Measurements from ENCODE around the gene PHC2.

Gene PHC2

DNA sequence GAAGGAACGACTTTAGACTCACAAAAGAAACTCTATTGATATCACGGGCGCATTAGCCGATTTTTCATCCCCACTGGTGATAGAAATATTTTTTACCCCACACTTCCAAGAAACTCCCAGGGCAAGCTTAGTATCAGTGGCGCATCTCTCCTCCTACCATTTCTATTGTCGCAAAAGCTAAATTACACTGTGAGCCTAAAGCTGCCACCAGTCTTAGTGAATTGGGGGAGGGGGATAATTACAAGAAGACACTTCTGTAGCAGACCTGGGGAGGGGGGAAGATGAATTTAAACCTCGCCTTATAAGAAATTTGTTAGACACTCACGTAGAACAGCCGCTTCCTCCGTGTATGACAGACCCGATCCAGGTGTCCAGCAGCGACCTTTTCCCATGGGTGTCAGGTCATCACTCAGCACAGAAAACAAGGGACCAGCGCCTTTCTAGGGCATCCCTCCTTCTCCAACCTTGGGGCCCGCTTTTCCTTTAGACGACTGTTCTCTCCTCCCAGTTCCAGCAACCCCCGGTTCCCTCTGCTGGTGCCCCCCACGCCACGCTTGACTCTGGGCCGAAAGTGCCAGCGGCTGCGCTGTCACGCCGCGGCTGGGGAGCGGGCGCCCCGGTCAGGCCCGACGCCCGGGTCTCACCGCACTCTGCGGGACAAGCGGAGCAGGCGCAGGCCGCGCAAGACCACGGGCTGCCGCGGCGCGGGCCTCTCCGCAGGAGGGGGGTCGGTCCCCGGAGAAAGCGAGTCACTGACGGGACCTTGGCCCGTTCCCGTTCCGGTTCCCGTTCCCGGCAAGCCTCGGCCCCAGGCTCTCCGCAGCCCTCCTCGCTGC is 821 bp downstream of the PHC2 start (continued):
- TF ChIP-seq, protein P1, sequence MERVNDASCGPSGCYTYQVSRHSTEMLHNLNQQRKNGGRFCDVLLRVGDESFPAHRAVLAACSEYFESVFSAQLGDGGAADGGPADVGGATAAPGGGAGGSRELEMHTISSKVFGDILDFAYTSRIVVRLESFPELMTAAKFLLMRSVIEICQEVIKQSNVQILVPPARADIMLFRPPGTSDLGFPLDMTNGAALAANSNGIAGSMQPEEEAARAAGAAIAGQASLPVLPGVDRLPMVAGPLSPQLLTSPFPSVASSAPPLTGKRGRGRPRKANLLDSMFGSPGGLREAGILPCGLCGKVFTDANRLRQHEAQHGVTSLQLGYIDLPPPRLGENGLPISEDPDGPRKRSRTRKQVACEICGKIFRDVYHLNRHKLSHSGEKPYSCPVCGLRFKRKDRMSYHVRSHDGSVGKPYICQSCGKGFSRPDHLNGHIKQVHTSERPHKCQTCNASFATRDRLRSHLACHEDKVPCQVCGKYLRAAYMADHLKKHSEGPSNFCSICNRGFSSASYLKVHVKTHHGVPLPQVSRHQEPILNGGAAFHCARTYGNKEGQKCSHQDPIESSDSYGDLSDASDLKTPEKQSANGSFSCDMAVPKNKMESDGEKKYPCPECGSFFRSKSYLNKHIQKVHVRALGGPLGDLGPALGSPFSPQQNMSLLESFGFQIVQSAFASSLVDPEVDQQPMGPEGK (tag by site-specific recombination; IDR thresholded peaks at IDR 0.05): peak; percentile 40; the same call in 1 of the 2 replicates
- TF ChIP-seq ZNF184 (tag by site-specific recombination; IDR thresholded peaks at IDR 0.05): no peak
- no peak for TF ChIP-seq ZNF514 (tag by site-specific recombination; IDR thresholded peaks at IDR 0.05)
- TF ChIP-seq, protein P2, sequence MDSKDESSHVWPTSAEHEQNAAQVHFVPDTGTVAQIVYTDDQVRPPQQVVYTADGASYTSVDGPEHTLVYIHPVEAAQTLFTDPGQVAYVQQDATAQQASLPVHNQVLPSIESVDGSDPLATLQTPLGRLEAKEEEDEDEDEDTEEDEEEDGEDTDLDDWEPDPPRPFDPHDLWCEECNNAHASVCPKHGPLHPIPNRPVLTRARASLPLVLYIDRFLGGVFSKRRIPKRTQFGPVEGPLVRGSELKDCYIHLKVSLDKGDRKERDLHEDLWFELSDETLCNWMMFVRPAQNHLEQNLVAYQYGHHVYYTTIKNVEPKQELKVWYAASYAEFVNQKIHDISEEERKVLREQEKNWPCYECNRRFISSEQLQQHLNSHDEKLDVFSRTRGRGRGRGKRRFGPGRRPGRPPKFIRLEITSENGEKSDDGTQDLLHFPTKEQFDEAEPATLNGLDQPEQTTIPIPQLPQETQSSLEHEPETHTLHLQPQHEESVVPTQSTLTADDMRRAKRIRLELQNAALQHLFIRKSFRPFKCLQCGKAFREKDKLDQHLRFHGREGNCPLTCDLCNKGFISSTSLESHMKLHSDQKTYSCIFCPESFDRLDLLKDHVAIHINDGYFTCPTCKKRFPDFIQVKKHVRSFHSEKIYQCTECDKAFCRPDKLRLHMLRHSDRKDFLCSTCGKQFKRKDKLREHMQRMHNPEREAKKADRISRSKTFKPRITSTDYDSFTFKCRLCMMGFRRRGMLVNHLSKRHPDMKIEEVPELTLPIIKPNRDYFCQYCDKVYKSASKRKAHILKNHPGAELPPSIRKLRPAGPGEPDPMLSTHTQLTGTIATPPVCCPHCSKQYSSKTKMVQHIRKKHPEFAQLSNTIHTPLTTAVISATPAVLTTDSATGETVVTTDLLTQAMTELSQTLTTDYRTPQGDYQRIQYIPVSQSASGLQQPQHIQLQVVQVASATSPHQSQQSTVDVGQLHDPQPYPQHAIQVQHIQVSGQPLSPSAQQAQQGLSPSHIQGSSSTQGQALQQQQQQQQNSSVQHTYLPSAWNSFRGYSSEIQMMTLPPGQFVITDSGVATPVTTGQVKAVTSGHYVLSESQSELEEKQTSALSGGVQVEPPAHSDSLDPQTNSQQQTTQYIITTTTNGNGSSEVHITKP (tag by site-specific recombination; IDR thresholded peaks at IDR 0.05): no peak
- no peak for TF ChIP-seq GLI2 (tag by site-specific recombination; IDR thresholded peaks at IDR 0.05; ENCODE audit: borderline replicate concordance, low read depth)
- TF ChIP-seq ZNF140 (tag by site-specific recombination; IDR thresholded peaks at IDR 0.05): no peak
- peak; percentile 73 for TF ChIP-seq ZNF335 (tag by site-specific recombination; conservative IDR thresholded peaks at IDR 0.05)
- no peak for TF ChIP-seq ZNF311 (tag by site-specific recombination; IDR thresholded peaks at IDR 0.05; ENCODE audit: borderline replicate concordance)
- 0 out of 2 replicates have a peak, but pooled peaks have one; percentile 11 for TF ChIP-seq ZBTB17 (tag by site-specific recombination; IDR thresholded peaks at IDR 0.05)
- TF ChIP-seq, protein P3, sequence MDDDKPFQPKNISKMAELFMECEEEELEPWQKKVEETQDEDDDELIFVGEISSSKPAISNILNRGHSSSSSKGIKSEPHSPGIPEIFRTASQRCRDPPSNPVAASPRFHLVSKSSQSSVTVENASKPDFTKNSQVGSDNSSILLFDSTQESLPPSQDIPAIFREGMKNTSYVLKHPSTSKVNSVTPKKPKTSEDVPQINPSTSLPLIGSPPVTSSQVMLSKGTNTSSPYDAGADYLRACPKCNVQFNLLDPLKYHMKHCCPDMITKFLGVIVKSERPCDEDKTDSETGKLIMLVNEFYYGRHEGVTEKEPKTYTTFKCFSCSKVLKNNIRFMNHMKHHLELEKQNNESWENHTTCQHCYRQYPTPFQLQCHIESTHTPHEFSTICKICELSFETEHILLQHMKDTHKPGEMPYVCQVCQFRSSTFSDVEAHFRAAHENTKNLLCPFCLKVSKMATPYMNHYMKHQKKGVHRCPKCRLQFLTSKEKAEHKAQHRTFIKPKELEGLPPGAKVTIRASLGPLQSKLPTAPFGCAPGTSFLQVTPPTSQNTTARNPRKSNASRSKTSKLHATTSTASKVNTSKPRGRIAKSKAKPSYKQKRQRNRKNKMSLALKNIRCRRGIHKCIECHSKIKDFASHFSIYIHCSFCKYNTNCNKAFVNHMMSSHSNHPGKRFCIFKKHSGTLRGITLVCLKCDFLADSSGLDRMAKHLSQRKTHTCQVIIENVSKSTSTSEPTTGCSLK (tag by site-specific recombination; IDR thresholded peaks at IDR 0.05): no peak
- TF ChIP-seq YY1 (tag by site-specific recombination; IDR thresholded peaks at IDR 0.05): no peak
- TF ChIP-seq, protein P4, sequence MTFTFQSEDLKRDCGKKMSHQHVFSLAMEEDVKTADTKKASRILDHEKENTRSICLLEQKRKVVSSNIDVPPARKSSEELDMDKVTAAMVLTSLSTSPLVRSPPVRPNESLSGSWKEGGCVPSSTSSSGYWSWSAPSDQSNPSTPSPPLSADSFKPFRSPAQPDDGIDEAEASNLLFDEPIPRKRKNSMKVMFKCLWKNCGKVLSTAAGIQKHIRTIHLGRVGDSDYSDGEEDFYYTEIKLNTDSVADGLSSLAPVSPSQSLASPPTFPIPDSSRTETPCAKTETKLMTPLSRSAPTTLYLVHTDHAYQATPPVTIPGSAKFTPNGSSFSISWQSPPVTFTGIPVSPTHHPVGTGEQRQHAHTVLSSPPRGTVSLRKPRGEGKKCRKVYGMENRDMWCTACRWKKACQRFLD (tag by site-specific recombination; IDR thresholded peaks at IDR 0.05): no peak
- peak; percentile 36 for TF ChIP-seq ZBTB8A (tag by site-specific recombination; IDR thresholded peaks at IDR 0.05)

DNA sequence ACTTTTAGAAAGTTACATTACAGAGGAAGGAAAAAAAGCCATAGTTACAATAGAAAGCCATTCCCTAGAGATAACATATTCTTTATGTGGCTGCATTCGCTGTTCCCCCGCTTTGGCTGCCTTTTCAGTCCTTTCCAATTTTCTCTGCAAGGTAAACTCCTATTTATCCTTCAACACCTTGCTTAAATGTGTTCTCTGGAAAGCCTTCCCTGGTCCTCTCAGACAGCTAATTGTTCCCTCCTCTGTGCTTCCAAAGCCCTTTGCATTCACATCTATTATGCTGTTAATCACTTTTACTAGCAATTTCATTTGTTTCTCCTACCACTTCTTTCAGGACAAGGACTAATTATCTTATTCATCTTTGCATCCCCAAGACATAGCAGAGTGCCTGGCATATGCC is 1.6 kb downstream of the PHC2 start:
- ChIA-PET POLR2A (interaction anchor here (0.6 kb wide), 1 partner anchor 350 kb away, joined by 4 read pairs; no protein-coding TSS in a partner anchor), CTCF (interaction anchor here (0.7 kb wide), 1 partner anchor 436 kb away, joined by 3 read pairs; no protein-coding TSS in a partner anchor)
- H3K4me1 ChIP-seq (ENCODE audit: control insufficient read depth, insufficient read depth, low read length): peaks cover 6% of the 10 kb centered on the region; the same call in 1 of the 2 replicates
- no peaks in the 10 kb centered on the region for H3K9me3 ChIP-seq (ENCODE audit: control insufficient read depth, insufficient read depth, low read depth, low read length)
- H3K4me3 ChIP-seq (ENCODE audit: low read depth, low read length): no peak overlapping the region
- H3K36me3 ChIP-seq (ENCODE audit: control insufficient read depth in 2 of 2, insufficient read depth in 1 of 2, low read length in 2 of 2): peaks cover 0 to 9% of the 10 kb centered on the region in 2 experiments; a peak in 1 of 3 replicates
- TF ChIP-seq SCRT1 (tag by site-specific recombination; IDR thresholded peaks at IDR 0.05; ENCODE audit: borderline replicate concordance) (no peak), GLIS1 (tag by site-specific recombination; IDR thresholded peaks at IDR 0.05) (peak; percentile 10; the same call in 1 of the 2 replicates), OVOL3 (tag by site-specific recombination; IDR thresholded peaks at IDR 0.05) (no peak), ZNF837 (tag by site-specific recombination; IDR thresholded peaks at IDR 0.05) (no peak), PRDM1 (tag by site-specific recombination; IDR thresholded peaks at IDR 0.05) (0 out of 2 replicates have a peak, but pooled peaks have one; percentile 39), ZNF23 (tag by site-specific recombination; IDR thresholded peaks at IDR 0.05; ENCODE audit: borderline replicate concordance) (no peak), ZBTB8A (tag by site-specific recombination; IDR thresholded peaks at IDR 0.05) (no peak), ZFP37 (tag by site-specific recombination; IDR thresholded peaks at IDR 0.05) (no peak), ZIC2 (tag by site-specific recombination; IDR thresholded peaks at IDR 0.05) (no peak), ZNF155 (tag by site-specific recombination; IDR thresholded peaks at IDR 0.05) (no peak), ZNF658 (tag by site-specific recombination; IDR thresholded peaks at IDR 0.05) (no peak), ZFP3 (tag by site-specific recombination; IDR thresholded peaks at IDR 0.05; ENCODE audit: low read depth) (peak; percentile 79), ZNF555 (tag by site-specific recombination; conservative IDR thresholded peaks at IDR 0.05) (no peak)
- TF ChIP-seq, protein P5, sequence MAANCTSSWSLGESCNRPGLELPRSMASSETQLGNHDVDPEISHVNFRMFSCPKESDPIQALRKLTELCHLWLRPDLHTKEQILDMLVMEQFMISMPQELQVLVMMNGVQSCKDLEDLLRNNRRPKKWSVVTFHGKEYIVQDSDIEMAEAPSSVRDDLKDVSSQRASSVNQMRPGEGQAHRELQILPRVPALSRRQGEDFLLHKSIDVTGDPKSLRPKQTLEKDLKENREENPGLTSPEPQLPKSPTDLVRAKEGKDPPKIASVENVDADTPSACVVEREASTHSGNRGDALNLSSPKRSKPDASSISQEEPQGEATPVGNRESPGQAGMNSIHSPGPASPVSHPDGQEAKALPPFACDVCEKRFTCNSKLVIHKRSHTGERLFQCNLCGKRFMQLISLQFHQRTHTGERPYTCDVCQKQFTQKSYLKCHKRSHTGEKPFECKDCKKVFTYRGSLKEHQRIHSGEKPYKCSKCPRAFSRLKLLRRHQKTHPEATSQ (tag by site-specific recombination; IDR thresholded peaks at IDR 0.05): no peak
- H3K27ac ChIP-seq (ENCODE audit: extremely low read depth, low read depth, low read length): no peak overlapping the region
